ENCODE results near the gene ZSCAN5A.

Gene ZSCAN5A

GRCh38 chr19:56319991-56320390 is 5.4 kb upstream of the ZSCAN5A start:
- no peak for DNase-seq (ENCODE audit: extremely low read depth, insufficient read length)
- H3K4me3 ChIP-seq (replicated peaks; ENCODE audit: low read depth, low read length), result no peak overlapping the region
- no peaks in the 10 kb centered on the region for H3K36me3 ChIP-seq (ENCODE audit: control insufficient read depth, insufficient read depth, low read length)
- H3K27me3 ChIP-seq (replicated peaks; ENCODE audit: control insufficient read depth, insufficient read depth, low read length), result no peaks in the 10 kb centered on the region
- TF ChIP-seq CTCF (IDR thresholded peaks at IDR 0.05; ENCODE audit: insufficient read depth, low read length, poor library complexity, severe bottlenecking), result no peak

- Histone ChIP-seq H3K27me3 (replicated peaks; ENCODE audit: control insufficient read depth, insufficient read depth, low read length) (no peaks in the 10 kb centered on the region), H3K4me3 (replicated peaks; ENCODE audit: low read depth, low read length) (no peak overlapping the region), H3K36me3 (ENCODE audit: control insufficient read depth, insufficient read depth, low read length) (no peaks in the 10 kb centered on the region)
- TF ChIP-seq CTCF (IDR thresholded peaks at IDR 0.05; ENCODE audit: insufficient read depth, low read length, poor library complexity, severe bottlenecking), result no peak
- DNase-seq (ENCODE audit: extremely low read depth, insufficient read length), result no peak
These were observed 3.1 kb upstream of the ZSCAN5A start for GRCh38 chr19:56317749-56318148.

- H3K36me3 ChIP-seq (ENCODE audit: control insufficient read depth, insufficient read depth, low read length), result no peaks in the 10 kb centered on the region
- H3K27me3 ChIP-seq (replicated peaks; ENCODE audit: control insufficient read depth, insufficient read depth, low read length), result no peaks in the 10 kb centered on the region
- H3K4me3 ChIP-seq (replicated peaks; ENCODE audit: low read depth, low read length), result no peak overlapping the region
- no peak for TF ChIP-seq CTCF (IDR thresholded peaks at IDR 0.05; ENCODE audit: insufficient read depth, low read length, poor library complexity, severe bottlenecking)
- no peak for DNase-seq (ENCODE audit: extremely low read depth, insufficient read length)
These were observed 2.1 kb upstream of the ZSCAN5A start for GRCh38 chr19:56316728-56317127.

- DNase-seq (ENCODE audit: extremely low read depth, insufficient read length), result peak; percentile 90
- no peak for TF ChIP-seq CTCF (IDR thresholded peaks at IDR 0.05; ENCODE audit: insufficient read depth, low read length, poor library complexity, severe bottlenecking)
- Histone ChIP-seq H3K4me3 (replicated peaks; ENCODE audit: low read depth, low read length) (peak overlapping the region; percentile 67), H3K36me3 (ENCODE audit: control insufficient read depth, insufficient read depth, low read length) (no peaks in the 10 kb centered on the region), H3K27me3 (replicated peaks; ENCODE audit: control insufficient read depth, insufficient read depth, low read length) (no peaks in the 10 kb centered on the region)
These were observed 614 bp upstream of the ZSCAN5A start for GRCh38 chr19:56315077-56315828.

GRCh38 chr19:56314018-56314380 is 640 bp downstream of the ZSCAN5A start:
- no peak for DNase-seq (ENCODE audit: extremely low read depth, insufficient read length)

More at GRCh38 chr19:56314018-56314380, 640 bp downstream of the ZSCAN5A start:
- Histone ChIP-seq H3K27me3 (replicated peaks; ENCODE audit: control insufficient read depth, insufficient read depth, low read length) (no peaks in the 10 kb centered on the region), H3K4me3 (replicated peaks; ENCODE audit: low read depth, low read length) (peak overlapping the region; percentile 67), H3K36me3 (ENCODE audit: control insufficient read depth, insufficient read depth, low read length) (no peaks in the 10 kb centered on the region)
- TF ChIP-seq CTCF (IDR thresholded peaks at IDR 0.05; ENCODE audit: insufficient read depth, low read length, poor library complexity, severe bottlenecking), result no peak
